AG10803 (cell line): ENCODE measurements around the gene CRIM1.
A peak's percentile ranks its signal among the peaks of the same experiment; 100 is the strongest.

Source experiments
- DNase-seq: peaks from one replicate; pipeline ENCODE4 v3.0.0; 2010; ENCODE audit warnings: low read depth
- H3K4me3 ChIP-seq: 2 replicates; pipeline ENCODE4 v1.5.1; 2011; ENCODE audit warnings: mild to moderate bottlenecking, low read length, control low read depth
- CTCF ChIP-seq: conservative IDR thresholded peaks from 2 replicates; pipeline ENCODE4 v1.5.1; 2011; ENCODE audit warnings: mild to moderate bottlenecking, low read length, control low read depth, inconsistent platforms

CRIM1 gene

GRCh38 chr2:36511858-36512603 is 156.5 kb downstream of the CRIM1 start:
- DNase-seq = peak; percentile 65
- no peak overlapping the region for H3K4me3 ChIP-seq
- TF ChIP-seq CTCF = no peak

- no peak for TF ChIP-seq CTCF
- no peak overlapping the region for H3K4me3 ChIP-seq
- no peak for DNase-seq
Measured at GRCh38 chr2:36512705-36513104, 157.1 kb downstream of the CRIM1 start.

- no peak for TF ChIP-seq CTCF
- no peak for DNase-seq
- no peak overlapping the region for H3K4me3 ChIP-seq
Measured at GRCh38 chr2:36513661-36514060, 158.1 kb downstream of the CRIM1 start.

- DNase-seq = no peak
- no peak overlapping the region for H3K4me3 ChIP-seq
- TF ChIP-seq CTCF = no peak
Measured at GRCh38 chr2:36515538-36515937, 160.0 kb downstream of the CRIM1 start.

- no peak overlapping the region for H3K4me3 ChIP-seq
- no peak for TF ChIP-seq CTCF
- peak; percentile 91 for DNase-seq
Measured at GRCh38 chr2:36516136-36516870, 160.7 kb downstream of the CRIM1 start.

GRCh38 chr2:36520431-36520830 is 164.9 kb downstream of the CRIM1 start:
- no peak overlapping the region for H3K4me3 ChIP-seq
- TF ChIP-seq CTCF = no peak
- no peak for DNase-seq

GRCh38 chr2:36523153-36523552 is 167.6 kb downstream of the CRIM1 start:
- no peak overlapping the region for H3K4me3 ChIP-seq
- no peak for TF ChIP-seq CTCF
- DNase-seq = no peak
